Activated CD4-positive, alpha-beta memory T cell treated with anti-CD3 and anti-CD28 coated beads, Interleukin-2, amount 10 ng/mL, durations not matched to agents 7 days and 5 days (primary cell): Measurements from ENCODE around the gene ASCL2. TPM values are rescaled to one million over a fixed set of nuclear protein-coding genes. Genes with fewer than 3 reads are reported as not detected.
"Not testable (repeated sequence)": the region's sequence is repeated elsewhere in the genome, so short reads cannot be mapped to it uniquely, and the experiment has no call there.

Experiments
- CTCF ChIA-PET: fragments of 350-600 bp; sonication (Branson Sonifier 250); formaldehyde crosslinking; loops from one replicate; lab custom pipeline; 2021; ENCODE audit warnings: antibody characterized with exemption, inconsistent platforms; lab: Charles Lee
- POLR2A ChIA-PET: fragments of 350-600 bp; sonication (Branson Sonifier 250); formaldehyde crosslinking; loops from one replicate; lab custom pipeline; 2021; ENCODE audit warnings: antibody characterized with exemption; lab: Charles Lee
- DNase-seq: peaks from one replicate; pipeline ENCODE4 v3.0.0-alpha.2; 2020
- H3K27ac Mint-ChIP-seq: one replicate; pipeline ENCODE4 v1.8.0; 2021; ENCODE audit warnings: mild to moderate bottlenecking, mixed read lengths
- H3K27me3 Mint-ChIP-seq: one replicate; pipeline ENCODE4 v1.8.0; 2021; ENCODE audit warnings: mixed read lengths
- H3K36me3 Mint-ChIP-seq: one replicate; pipeline ENCODE4 v1.8.0; 2021; ENCODE audit warnings: low read depth, mixed read lengths
- H3K4me1 Mint-ChIP-seq: one replicate; pipeline ENCODE4 v1.8.0; 2021; ENCODE audit warnings: mixed read lengths
- H3K4me3 Mint-ChIP-seq: one replicate; pipeline ENCODE4 v1.8.0; 2021; ENCODE audit warnings: mild to moderate bottlenecking, mixed read lengths
- H3K9me3 Mint-ChIP-seq: one replicate; pipeline ENCODE4 v1.8.0; 2021; ENCODE audit warnings: mixed read lengths
- total RNA-seq, 2 experiments: library from RNA; stranded (reverse); gene quantifications; one replicate each; pipeline ENCODE4 v1.2.3, GENCODE V29; 2021

The ASCL2 gene
- total RNA-seq, 2 experiments from 2014 or later = 0.35 to 0.68 TPM

DNA sequence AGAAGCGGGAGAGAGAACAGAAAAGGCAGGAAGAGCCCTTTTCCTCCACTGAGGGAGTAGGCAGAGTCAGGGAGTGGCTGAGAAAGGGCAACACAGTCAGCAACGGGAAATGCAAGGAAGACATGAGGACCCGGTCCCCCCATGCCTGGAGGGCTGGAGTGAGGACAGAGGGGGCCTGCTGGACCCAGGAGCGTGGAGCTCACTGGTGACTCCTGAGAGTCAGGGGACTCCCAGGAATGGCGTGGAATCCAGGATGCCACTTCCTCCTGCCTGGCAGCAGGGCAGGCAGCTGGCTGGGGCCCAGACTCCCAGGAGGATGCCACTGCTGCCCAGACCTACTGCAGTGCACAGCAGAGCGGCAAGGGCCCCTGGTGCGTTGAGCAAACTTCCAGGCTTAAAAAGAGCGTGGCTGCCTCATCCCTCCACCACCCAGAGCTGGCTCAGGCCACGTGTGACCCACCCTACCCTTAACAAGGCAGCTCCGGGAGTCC lies 20.0 kb upstream of the ASCL2 start:
- Mint-ChIP-seq H3K4me3 (no peak overlapping the region), H3K27me3 (peaks cover 7% of the 10 kb centered on the region), H3K4me1 (peaks cover 4% of the 10 kb centered on the region), H3K9me3 (no peaks in the 10 kb centered on the region), H3K27ac (no peak overlapping the region), H3K36me3 (no peaks in the 10 kb centered on the region)
- POLR2A ChIA-PET = no interaction called here
- CTCF ChIA-PET = no interaction called here
- no peak for DNase-seq

DNA sequence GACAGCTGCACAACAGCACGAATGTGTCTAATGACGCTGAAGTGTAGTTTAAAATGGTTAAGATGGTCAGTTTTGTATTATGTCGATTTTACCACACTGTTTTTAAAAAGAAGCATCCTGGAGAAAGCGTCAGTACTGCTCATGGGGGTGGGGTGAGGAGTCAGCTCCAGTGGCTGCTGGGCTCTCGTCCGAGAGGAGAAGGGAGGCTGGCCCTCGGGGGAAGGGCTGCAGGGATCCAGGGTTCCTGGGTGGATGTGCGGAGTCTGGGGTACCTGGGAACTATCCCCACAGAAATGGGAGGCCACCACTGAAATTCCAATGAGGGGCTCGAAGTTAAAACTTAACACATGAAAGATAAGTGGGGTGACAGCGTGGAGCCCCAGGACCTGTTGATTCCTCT lies 19.5 kb upstream of the ASCL2 start:
- Mint-ChIP-seq H3K4me3 (no peak overlapping the region), H3K27ac (no peak overlapping the region), H3K27me3 (peaks cover 7% of the 10 kb centered on the region), H3K36me3 (no peaks in the 10 kb centered on the region), H3K4me1 (peaks cover 4% of the 10 kb centered on the region), H3K9me3 (no peaks in the 10 kb centered on the region)
- ChIA-PET CTCF (no interaction called here), POLR2A (no interaction called here)
- no peak for DNase-seq

- peaks cover 4% of the 10 kb centered on the region for H3K4me1 Mint-ChIP-seq
- ChIA-PET POLR2A (no interaction called here), CTCF (no interaction called here)
- no peak overlapping the region for H3K27ac Mint-ChIP-seq
- H3K36me3 Mint-ChIP-seq = no peaks in the 10 kb centered on the region
- no peak overlapping the region for H3K4me3 Mint-ChIP-seq
- H3K27me3 Mint-ChIP-seq = peaks cover 8% of the 10 kb centered on the region
- H3K9me3 Mint-ChIP-seq = no peaks in the 10 kb centered on the region
- no peak for DNase-seq
These were observed 19.0 kb upstream of the ASCL2 start for GRCh38 chr11:2289350-2289749.

DNA sequence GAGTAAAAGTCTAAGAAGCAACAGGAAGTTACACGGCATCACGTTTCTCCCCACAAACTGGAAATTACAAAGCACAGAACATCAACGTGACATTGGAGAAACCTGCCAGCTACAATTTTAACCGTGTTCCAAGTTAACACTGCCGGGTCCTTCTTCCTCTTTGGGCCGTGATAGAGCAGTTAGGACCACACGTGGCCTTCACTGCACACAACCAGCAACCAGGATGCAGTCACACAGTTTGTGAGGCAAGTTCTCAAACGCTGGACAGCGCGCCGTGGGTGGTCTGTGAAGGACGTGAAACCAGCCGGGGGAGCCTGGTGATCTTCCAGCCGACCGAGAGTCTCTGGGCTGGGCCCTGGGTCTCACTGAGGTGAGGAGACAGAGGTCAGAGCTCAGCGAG lies 16.7 kb upstream of the ASCL2 start:
- H3K4me3 Mint-ChIP-seq = no peak overlapping the region
- H3K9me3 Mint-ChIP-seq = peaks cover 2% of the 10 kb centered on the region
- ChIA-PET CTCF (interaction anchor here (0.9 to 1.0 kb wide), 2 partner anchors 19 to 133 kb away, joined by 3 read pairs; no protein-coding TSS in a partner anchor), POLR2A (no interaction called here)
- peaks cover 4% of the 10 kb centered on the region for H3K4me1 Mint-ChIP-seq
- H3K27me3 Mint-ChIP-seq = peaks cover 23% of the 10 kb centered on the region
- H3K36me3 Mint-ChIP-seq = no peaks in the 10 kb centered on the region
- DNase-seq = no peak
- no peak overlapping the region for H3K27ac Mint-ChIP-seq

DNA sequence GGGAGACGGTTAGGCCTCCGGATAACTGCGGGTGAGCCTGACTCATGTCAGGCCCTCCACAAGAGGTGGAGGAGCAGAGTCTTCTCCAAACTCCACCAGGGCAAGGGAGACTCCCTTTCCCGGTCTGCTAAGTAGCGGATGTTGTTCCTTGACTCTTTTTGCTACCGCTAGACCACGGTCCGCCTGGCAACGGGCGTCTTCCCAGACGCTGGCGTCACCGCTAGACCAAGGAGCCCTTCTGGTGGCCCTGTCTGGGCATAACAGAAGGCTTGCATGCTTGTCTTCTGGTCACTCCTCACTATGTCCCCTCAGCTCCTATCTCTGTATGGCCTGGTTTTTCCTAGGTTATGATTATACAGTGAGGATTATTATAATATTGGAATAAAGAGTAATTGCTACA lies 16.0 kb upstream of the ASCL2 start:
- CTCF ChIA-PET = interaction anchor here (0.9 kb wide), 1 partner anchor 20 kb away, joined by 3 read pairs; no protein-coding TSS in a partner anchor
- H3K27ac Mint-ChIP-seq, DNase-seq, POLR2A ChIA-PET, H3K4me3 Mint-ChIP-seq, H3K9me3 Mint-ChIP-seq, H3K4me1 Mint-ChIP-seq, H3K36me3 Mint-ChIP-seq: not testable (repeated sequence)
- H3K27me3 Mint-ChIP-seq = peaks cover 27% of the 10 kb centered on the region

- Mint-ChIP-seq H3K9me3 (peaks cover 6% of the 10 kb centered on the region), H3K36me3 (peaks cover 3% of the 10 kb centered on the region), H3K27me3 (peaks cover 49% of the 10 kb centered on the region), H3K4me1 (peaks cover 3% of the 10 kb centered on the region), H3K27ac (no peak overlapping the region), H3K4me3 (no peak overlapping the region)
- ChIA-PET POLR2A (no interaction called here), CTCF (no interaction called here)
- no peak for DNase-seq
These were observed 9.8 kb upstream of the ASCL2 start for GRCh38 chr11:2280208-2280607.

DNA sequence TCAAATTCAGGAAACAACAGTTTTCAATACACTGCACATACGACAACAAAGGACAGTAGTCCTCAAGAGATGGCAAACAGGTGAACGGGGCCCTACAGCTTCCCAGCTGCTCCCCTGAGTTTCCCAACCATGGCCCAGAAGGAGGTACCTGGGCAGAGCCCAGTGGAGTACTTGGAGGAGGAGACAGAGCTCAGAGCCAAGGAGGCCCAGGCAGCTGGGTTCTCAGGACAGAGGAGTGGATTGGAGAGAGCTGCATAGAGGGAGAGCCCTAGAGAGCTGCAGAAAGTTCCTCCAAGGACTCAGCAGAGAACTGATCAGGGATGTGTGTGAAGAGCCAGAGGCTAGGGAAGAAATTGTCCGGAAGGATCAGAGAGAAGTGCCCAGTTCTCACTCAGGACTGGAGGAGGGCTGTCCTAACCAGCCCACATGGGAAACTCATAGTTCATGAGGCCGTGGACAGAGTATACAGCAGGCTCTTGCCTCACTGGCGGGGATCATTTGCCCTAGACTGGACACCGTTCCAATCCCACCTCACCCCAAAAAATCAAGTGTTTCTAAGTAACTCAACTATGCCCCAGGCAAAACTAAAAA lies 7.6 kb upstream of the ASCL2 start:
- peaks cover 58% of the 10 kb centered on the region for H3K27me3 Mint-ChIP-seq

GRCh38 chr11:2277008-2277346 lies 6.6 kb upstream of the ASCL2 start:
- Mint-ChIP-seq H3K27me3 (peaks cover 60% of the 10 kb centered on the region), H3K4me3 (no peak overlapping the region), H3K9me3 (peaks cover 4% of the 10 kb centered on the region), H3K27ac (no peak overlapping the region), H3K4me1 (peaks cover 3% of the 10 kb centered on the region), H3K36me3 (peaks cover 3% of the 10 kb centered on the region)
- CTCF ChIA-PET = no interaction called here
- POLR2A ChIA-PET = interaction anchor here (1.0 kb wide), 1 partner anchor 9 kb away, joined by 3 read pairs; no protein-coding TSS in a partner anchor
- DNase-seq = no peak

More for the DNA sequence above, 7.6 kb upstream of the ASCL2 start:
- ChIA-PET CTCF (interaction anchor here (1.6 kb wide), 1 partner anchor 84 kb away, joined by 4 read pairs; no protein-coding TSS in a partner anchor), POLR2A (interaction anchor here (1.3 to 1.4 kb wide), 2 partner anchors 8 to 17 kb away, joined by 3 read pairs; no protein-coding TSS in a partner anchor)
- DNase-seq = no peak
- Mint-ChIP-seq H3K36me3 (peaks cover 3% of the 10 kb centered on the region), H3K9me3 (peaks cover 6% of the 10 kb centered on the region), H3K4me3 (no peak overlapping the region), H3K4me1 (peaks cover 3% of the 10 kb centered on the region), H3K27ac (no peak overlapping the region)

DNA sequence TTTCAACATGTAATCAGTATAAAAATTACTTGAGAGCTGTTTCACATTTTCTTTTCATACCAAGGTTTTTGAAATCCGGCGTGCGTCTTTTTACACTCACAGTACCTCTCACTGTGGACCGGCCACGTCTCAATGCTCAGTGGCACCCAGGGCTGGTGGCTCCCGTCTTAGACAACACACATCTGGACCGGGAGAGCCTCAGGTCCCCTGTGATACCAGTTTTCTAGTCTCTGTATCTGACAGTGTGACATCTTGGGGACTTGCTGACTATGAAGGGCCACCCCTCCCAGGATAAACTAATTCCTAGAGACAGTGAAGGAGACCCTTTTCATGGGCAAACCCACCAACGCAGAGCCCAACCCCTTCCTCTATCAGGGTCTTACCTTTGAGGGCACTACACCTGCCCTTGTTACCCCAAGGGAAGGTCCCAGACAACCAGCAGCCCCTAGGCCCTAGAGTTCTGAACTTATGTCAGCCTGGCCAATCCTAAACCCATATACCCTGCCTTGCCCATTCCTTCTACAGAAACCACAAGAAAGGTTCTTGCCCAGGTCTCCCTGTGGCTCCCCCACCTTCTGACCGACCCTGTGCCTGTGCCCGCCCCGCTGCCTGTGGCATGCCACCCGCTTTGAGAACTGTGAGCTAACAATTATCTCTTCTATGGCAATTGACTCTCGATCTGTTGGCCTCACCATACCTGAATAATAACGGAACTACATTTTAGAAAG lies 6.1 kb upstream of the ASCL2 start:
- H3K4me3 Mint-ChIP-seq = no peak overlapping the region
- no peak for DNase-seq
- H3K4me1 Mint-ChIP-seq = peaks cover 3% of the 10 kb centered on the region
- peaks cover 61% of the 10 kb centered on the region for H3K27me3 Mint-ChIP-seq
- peaks cover 4% of the 10 kb centered on the region for H3K9me3 Mint-ChIP-seq
- CTCF ChIA-PET = no interaction called here
- H3K36me3 Mint-ChIP-seq = peaks cover 3% of the 10 kb centered on the region
- POLR2A ChIA-PET = interaction anchor here (1.0 kb wide), 1 partner anchor 9 kb away, joined by 3 read pairs; no protein-coding TSS in a partner anchor
- no peak overlapping the region for H3K27ac Mint-ChIP-seq

DNA sequence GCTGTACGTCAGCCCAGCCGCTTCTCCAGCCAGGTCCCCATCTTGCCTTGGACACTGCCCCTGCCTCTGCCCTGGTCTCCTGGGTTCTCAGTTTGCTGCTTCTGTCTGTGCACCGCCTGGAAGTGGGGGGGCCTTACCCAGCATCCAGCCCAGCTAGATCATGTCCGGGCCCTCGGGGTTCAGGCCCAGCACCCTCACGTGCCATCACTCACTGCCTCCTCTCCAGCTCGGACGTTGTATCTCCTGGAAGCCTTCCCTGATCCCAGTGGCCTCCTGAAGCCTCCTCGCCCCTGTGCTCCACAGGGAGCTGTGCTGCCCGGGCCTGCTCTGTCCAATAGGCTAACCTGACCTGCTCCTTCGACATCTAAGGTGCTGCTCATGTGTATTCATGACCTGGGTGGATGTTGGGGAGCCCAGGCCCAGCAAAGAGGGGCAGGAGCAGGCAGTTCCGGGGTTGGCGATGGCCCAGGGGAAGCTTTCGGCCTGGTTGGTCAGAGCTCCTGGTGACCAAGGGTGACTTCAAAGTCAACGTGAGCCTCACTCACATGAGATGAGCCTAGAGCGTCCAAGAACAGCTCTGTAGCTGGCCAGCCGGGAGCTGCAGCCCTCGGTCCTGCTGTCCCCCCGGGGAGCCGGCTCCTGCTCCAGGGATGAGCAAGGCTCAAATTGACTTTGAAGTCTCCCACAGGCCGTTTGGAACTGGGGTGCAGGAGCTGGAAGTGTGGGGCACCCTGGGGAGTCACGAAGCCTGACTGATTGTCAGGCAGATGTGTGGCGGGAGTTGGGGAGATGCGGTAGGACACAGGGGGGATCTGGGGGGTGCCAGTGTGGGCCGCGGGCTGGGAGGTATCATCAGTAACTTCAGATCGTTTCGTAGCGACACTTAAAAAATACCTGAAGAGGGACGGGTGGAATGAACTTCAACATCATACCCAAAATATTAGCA lies 5.2 kb upstream of the ASCL2 start:
- Mint-ChIP-seq H3K4me3 (no peak overlapping the region), H3K27me3 (peaks cover 62% of the 10 kb centered on the region), H3K27ac (no peak overlapping the region), H3K4me1 (peaks cover 3% of the 10 kb centered on the region), H3K9me3 (peaks cover 4% of the 10 kb centered on the region), H3K36me3 (peaks cover 3% of the 10 kb centered on the region)
- CTCF ChIA-PET = no interaction called here
- POLR2A ChIA-PET = no interaction called here
- no peak for DNase-seq

GRCh38 chr11:2273771-2274170 lies 3.4 kb upstream of the ASCL2 start:
- CTCF ChIA-PET = no interaction called here

DNA sequence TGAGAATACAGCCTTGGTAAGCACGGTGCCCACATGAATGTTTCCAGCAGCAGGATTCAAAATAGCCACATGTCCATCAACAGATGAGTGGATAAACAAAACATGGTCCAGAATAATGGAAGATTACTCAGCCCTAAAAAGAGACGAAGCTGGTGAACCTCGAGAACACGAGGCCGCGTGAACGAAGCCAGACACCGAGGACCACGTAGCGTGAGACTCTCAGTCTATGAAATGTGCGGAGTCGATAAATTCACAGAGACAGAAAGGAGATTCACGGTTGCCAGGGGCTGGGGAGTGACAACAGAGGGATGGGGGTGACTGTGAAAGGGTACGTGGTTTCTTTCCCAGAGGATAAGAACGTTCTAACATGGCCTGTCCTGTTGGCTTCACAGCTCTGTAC lies 2.9 kb upstream of the ASCL2 start:
- Mint-ChIP-seq H3K4me3 (no peak overlapping the region), H3K9me3 (no peaks in the 10 kb centered on the region), H3K4me1 (peaks cover 11% of the 10 kb centered on the region), H3K27ac (no peak overlapping the region), H3K36me3 (no peaks in the 10 kb centered on the region), H3K27me3 (peaks cover 64% of the 10 kb centered on the region)
- DNase-seq = no peak
- ChIA-PET CTCF (no interaction called here), POLR2A (no interaction called here)

More at GRCh38 chr11:2273771-2274170, 3.4 kb upstream of the ASCL2 start:
- H3K4me3 Mint-ChIP-seq = no peak overlapping the region
- no peaks in the 10 kb centered on the region for H3K9me3 Mint-ChIP-seq
- POLR2A ChIA-PET = no interaction called here
- no peak overlapping the region for H3K27ac Mint-ChIP-seq
- H3K36me3 Mint-ChIP-seq = no peaks in the 10 kb centered on the region
- peaks cover 7% of the 10 kb centered on the region for H3K4me1 Mint-ChIP-seq
- peaks cover 60% of the 10 kb centered on the region for H3K27me3 Mint-ChIP-seq
- DNase-seq = no peak

DNA sequence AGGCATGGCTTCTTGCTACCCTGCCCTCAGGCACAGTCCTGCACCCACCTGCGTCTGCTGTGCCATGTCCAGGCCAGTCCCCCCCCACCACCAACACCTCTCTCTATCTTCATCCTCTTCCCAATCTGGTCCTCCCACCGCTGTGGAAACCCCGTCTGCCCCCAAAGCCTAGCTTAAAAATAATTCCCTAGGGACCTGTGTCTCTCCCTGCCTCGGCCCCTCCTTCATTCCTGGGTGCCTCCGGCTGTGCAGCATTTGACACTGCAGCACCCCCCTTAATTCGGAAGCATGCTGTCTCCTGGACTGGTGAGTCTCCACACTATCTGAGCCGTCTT lies 2.5 kb upstream of the ASCL2 start:
- H3K4me1 Mint-ChIP-seq = peaks cover 14% of the 10 kb centered on the region
- H3K9me3 Mint-ChIP-seq = no peaks in the 10 kb centered on the region
- H3K27ac Mint-ChIP-seq = no peak overlapping the region
- ChIA-PET POLR2A (no interaction called here), CTCF (no interaction called here)
- H3K36me3 Mint-ChIP-seq = no peaks in the 10 kb centered on the region
- peaks cover 64% of the 10 kb centered on the region for H3K27me3 Mint-ChIP-seq
- H3K4me3 Mint-ChIP-seq = no peak overlapping the region
- DNase-seq = no peak
